HCT116 (cell line): Measurements from ENCODE around the gene GNB1L.

Source experiments
- CTCF ChIP-seq, 3 experiments: fragments of 200-600 bp in 1 of 3; sonication (generic) in 1 of 3; IDR thresholded peaks in 2 of 3; conservative IDR thresholded peaks in 1 of 3; 2 replicates each; pipeline ENCODE4 v1.5.1; 2012 to 2017; ENCODE audit warnings: low read depth in 2 of 3, low read length in 2 of 3, antibody characterized with exemption in 1 of 3, borderline replicate concordance in 1 of 3, control low read depth in 1 of 3, mild to moderate bottlenecking in 1 of 3, mixed read lengths in 1 of 3, mixed run types in 1 of 3, moderate library complexity in 1 of 3; ENCODE audit not compliant: insufficient read depth in 1 of 3
- EGR1 ChIP-seq: IDR thresholded peaks from 2 replicates; pipeline ENCODE4 v1.6.1; 2012; ENCODE audit warnings: low read depth
- ELF1 ChIP-seq: IDR thresholded peaks from 2 replicates; pipeline ENCODE4 v1.6.1; 2012; ENCODE audit warnings: low read depth, borderline replicate concordance
- EZH2 ChIP-seq: fragments of 200-600 bp; sonication (generic); IDR thresholded peaks from 2 replicates; pipeline ENCODE4 v1.6.1; 2017; ENCODE audit warnings: antibody characterized with exemption, mixed run types
- EZH2phosphoT487 ChIP-seq: fragments of 200-600 bp; IDR thresholded peaks from 2 replicates; pipeline ENCODE4 v1.6.1; 2018; ENCODE audit warnings: antibody characterized with exemption, borderline replicate concordance
- POLR2A ChIP-seq: IDR thresholded peaks from 2 replicates; pipeline ENCODE4 v1.7.0; 2011; ENCODE audit warnings: borderline replicate concordance; ENCODE audit not compliant: insufficient read depth, insufficient read length; ENCODE audit errors: extremely low read depth
- POLR2AphosphoS5 ChIP-seq: IDR thresholded peaks from 2 replicates; pipeline ENCODE4 v1.6.1; 2011; ENCODE audit warnings: mild to moderate bottlenecking, low read depth, low read length, moderate library complexity
- REST ChIP-seq: IDR thresholded peaks from 2 replicates; pipeline ENCODE4 v1.6.1; 2012; ENCODE audit warnings: low read depth
- SP1 ChIP-seq: IDR thresholded peaks from 2 replicates; pipeline ENCODE4 v1.6.1; 2012; ENCODE audit warnings: low read depth
- SRF ChIP-seq: IDR thresholded peaks from 2 replicates; pipeline ENCODE4 v1.6.1; 2012; ENCODE audit warnings: low read depth
- YY1 ChIP-seq: IDR thresholded peaks from 2 replicates; pipeline ENCODE4 v1.6.1; 2011; ENCODE audit warnings: low read length, low read depth, moderate library complexity, mild to moderate bottlenecking; ENCODE audit not compliant: insufficient replicate concordance; ENCODE audit errors: extremely low read depth

- no peak for TF ChIP-seq CTCF (IDR thresholded peaks at IDR 0.05 in 2 of 3, conservative IDR thresholded peaks at IDR 0.05 in 1 of 3; ENCODE audit: borderline replicate concordance in 1 of 3, insufficient read depth in 1 of 3, low read depth in 2 of 3, low read length in 2 of 3)
- TF ChIP-seq POLR2AphosphoS5 = no peak
- no peak for TF ChIP-seq REST
- TF ChIP-seq EGR1 = no peak
- no peak for TF ChIP-seq EZH2
- TF ChIP-seq SP1 = no peak
- TF ChIP-seq ELF1 = no peak
- no peak for TF ChIP-seq POLR2A
- no peak for TF ChIP-seq EZH2phosphoT487
- no peak for TF ChIP-seq YY1
- no peak for TF ChIP-seq SRF
Observed at GRCh38 chr22:19884161-19884953, 29.7 kb upstream of the GNB1L start.
